NCI-H2196 (cell line): ENCODE data around the gene KIF26B.
"Not testable (repeated sequence)": the region's sequence is repeated elsewhere in the genome, so short reads cannot be mapped to it uniquely, and the experiment has no call there.

ENCODE experiments used
- DNase-seq: peaks from one replicate; lab custom pipeline; 2025; ENCODE audit not compliant: unreplicated experiment; lab: John Stamatoyannopoulos, UW

Gene KIF26B

GRCh38 chr1:245687636-245688535, 533.1 kb downstream of the KIF26B start:
- DNase-seq, result no peak

DNA sequence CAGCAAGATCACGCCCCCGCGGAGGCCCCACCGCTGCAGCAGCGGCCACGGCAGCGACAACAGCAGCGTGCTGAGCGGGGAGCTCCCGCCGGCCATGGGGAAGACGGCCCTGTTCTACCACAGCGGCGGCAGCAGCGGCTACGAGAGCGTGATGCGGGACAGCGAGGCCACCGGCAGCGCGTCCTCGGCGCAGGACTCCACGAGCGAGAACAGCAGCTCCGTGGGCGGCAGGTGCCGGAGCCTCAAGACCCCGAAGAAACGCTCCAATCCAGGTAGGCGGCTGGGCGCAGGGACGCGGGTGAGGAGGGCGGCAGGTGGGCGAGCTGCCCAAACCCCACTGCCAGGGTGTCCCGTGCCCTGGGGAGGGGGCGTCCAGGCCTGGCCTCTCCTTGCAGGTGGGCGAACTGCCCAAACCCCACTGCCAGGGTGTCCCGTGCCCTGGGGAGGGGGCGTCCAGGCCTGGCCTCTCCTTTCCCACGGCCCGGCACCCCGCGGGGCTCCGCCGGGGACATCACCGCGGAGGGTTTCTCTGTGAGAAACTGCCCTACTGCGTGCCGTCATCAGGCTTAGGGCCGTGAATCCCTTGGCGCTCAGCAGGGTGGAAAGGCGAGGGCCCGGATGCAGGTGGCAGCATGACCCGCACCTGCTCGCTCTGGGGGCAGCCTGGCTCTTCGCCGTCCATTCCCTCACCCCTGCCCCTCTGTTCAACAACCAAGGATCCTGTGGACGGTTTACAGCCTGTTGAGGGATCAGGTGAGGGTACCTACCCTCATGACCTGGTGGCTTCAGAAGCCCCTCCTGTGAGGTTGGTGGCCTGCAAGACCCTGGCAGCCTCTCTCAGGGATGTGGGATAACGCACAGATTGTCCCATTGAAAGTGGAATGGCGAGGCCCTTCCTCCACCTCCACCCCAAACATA, 534.0 kb downstream of the KIF26B start:
- no peak for DNase-seq

- no peak for DNase-seq
Observed at GRCh38 chr1:245690156-245690690, 535.4 kb downstream of the KIF26B start.

GRCh38 chr1:245690946-245691541, 536.3 kb downstream of the KIF26B start:
- DNase-seq, result no peak

- DNase-seq, result no peak
Observed at GRCh38 chr1:245691897-245692296, 537.1 kb downstream of the KIF26B start.

DNA sequence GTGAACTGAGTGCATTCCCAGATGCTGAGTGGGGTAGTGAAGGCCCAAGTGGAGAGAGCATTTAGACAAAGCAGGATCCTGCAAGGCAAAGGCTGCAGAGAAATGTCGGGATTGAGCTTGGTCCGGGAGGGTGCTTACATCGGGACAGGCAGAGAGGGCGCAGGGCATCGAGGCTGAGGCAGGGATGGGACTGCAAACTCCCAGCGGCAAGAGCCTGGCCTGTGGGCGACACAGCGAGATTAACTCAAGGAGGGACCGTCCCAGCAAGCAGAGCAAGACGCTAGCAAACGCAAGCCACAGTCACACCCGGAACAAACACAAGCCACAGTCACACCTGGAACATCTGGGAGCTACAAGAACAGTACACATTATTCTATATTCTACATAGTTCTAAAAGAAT, 537.5 kb downstream of the KIF26B start:
- DNase-seq, result no peak

GRCh38 chr1:245693116-245693793, 538.5 kb downstream of the KIF26B start:
- no peak for DNase-seq

DNA sequence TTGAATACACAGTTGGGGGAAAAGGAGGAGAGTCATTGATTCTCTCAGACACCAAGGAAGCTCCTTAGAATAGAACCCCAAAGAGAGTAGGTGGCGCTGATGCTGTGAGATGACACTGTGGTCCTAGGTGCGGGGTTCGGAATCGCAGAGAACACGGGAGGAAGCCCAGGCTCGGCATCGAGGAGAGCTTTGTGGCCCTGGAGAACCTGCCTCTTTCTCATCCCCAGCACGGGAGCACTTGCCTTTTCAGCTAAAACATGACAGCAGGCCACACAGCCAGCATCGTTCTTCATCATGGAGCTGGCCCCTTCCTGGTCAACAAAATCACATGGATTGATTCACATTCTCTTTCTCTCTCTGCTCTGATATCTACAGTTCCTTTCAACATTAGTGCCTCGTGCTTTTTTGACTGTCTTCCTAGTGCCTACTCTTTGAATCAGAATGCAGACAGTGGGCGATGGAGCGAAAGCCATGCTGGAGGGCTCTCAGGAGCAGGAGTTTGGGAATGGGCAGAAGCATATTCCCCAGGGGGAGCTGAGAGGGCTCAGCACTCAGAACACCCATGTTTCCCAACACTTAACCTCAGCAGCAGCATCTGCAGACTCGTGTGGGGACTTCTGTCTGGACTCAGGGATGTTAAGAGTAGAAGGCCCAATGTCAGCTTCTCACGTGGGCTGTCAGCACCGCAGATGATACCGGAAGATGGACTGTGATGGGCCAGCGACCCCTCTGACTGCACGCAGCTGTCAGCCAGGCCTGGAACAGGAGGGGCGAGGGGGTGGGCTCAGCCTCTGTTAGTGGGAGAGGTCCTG, 539.4 kb downstream of the KIF26B start:
- no peak for DNase-seq

- DNase-seq, result no peak
Observed at GRCh38 chr1:245694753-245695195, 540.0 kb downstream of the KIF26B start.

- DNase-seq, result no peak
Observed at GRCh38 chr1:245695211-245695610, 540.4 kb downstream of the KIF26B start.

DNA sequence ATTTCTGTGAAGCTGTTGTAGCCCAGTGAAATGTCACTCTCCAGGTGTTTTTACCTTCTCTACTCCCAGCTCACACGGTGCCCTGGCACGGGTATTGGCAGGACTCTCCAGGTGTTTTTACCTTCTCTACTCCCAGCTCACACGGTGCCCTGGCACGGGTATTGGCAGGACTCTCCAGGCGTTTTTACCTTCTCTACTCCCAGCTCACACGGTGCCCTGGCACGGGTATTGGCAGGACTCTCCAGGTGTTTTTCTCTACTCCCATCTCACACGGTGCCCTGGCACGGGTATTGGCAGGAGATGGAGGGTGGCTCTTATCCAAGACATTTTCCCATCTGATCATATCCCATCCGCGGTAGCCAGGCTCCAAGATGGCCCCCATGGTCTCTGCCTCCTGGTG, 540.9 kb downstream of the KIF26B start:
- not testable (repeated sequence) for DNase-seq

- no peak for DNase-seq
Observed at GRCh38 chr1:245698116-245698515, 543.3 kb downstream of the KIF26B start.

DNA sequence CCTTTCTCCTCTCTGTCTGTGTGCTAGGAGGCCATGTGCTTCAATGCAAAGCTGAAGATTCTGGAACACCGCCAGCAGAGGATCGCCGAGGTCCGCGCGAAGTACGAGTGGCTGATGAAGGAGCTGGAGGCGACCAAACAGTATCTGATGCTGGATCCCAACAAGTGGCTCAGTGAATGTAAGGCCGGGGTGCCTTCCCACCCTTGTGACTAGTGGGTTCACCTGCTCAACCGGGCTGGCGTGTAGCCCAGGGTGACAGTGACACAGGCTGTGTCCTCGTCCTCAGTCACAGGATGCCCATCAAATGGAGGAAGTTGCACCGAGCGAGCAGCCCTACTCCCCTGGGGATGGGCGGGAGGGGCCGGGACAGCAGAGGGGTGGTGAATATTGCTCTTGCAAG, 544.1 kb downstream of the KIF26B start:
- no peak for DNase-seq

DNA sequence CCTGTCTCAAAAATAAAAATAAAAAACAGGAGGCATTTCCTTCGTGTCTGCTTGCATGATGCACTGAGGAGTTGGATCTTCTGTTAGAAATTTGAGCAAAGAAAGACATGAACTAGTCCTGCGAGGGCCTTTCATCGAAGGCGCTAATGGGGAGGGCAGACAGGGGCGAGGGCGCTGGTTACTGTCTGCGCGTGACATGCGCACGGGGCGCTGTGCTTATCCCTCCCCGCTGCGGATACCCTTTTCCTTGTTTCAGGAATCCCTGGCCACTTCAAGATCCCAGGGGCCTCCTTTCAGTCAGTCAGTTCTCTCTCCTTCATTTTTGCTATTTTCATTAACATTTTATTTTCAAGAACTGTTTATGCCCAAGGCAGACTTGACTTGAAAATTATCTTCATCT, 545.8 kb downstream of the KIF26B start:
- no peak for DNase-seq

- no peak for DNase-seq
Observed at GRCh38 chr1:245701631-245702030, 546.8 kb downstream of the KIF26B start.

DNA sequence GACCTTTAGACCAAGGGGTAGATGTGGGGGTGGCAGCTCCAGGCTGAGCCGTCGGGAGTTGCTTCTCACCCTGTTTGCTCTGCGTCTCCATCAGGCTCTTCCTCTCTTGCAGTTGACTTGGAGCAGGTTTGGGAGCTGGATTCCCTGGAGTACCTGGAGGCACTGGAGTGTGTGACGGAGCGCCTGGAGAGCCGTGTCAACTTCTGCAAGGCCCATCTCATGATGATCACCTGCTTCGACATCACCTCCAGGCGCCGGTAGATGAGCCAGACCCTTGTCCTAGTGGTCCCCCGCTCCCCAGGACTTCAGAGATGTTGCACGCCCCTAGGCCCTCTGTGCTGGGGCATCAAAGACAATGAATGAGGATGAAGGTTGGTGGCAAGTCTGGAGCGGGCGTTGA, 547.6 kb downstream of the KIF26B start:
- DNase-seq, result no peak

- no peak for DNase-seq
Observed at GRCh38 chr1:245704341-245704740, 549.6 kb downstream of the KIF26B start.

GRCh38 chr1:245704765-245705164, 550.0 kb downstream of the KIF26B start:
- no peak for DNase-seq

- DNase-seq, result no peak
Observed at GRCh38 chr1:245707941-245708340, 553.2 kb downstream of the KIF26B start.
